CD4-positive, CD25-positive, alpha-beta regulatory T cell (primary cell): ENCODE results near the gene GLOD5. TPM values are rescaled to one million over a fixed set of nuclear protein-coding genes. Genes with fewer than 3 reads are reported as not detected.

Experiments
- ATAC-seq, 2 donors: fragments of 150-1000 bp; cut with Tn5 transposase; one replicate each; pipeline ENCODE4 v1.10.0; 2021; ENCODE audit warnings: low read depth in 2 of 2, moderate number of reproducible peaks in 2 of 2, moderate library complexity in 1 of 2
- DNase-seq, 3 donors: peaks; one replicate each; pipeline versions ENCODE4 v3.0.0 to v3.0.0-alpha.2; 2012 to 2022; ENCODE audit warnings: mixed read lengths in 1 of 3
- H3K27ac ChIP-seq: one replicate; pipeline ENCODE4 v1.7.0; 2013; ENCODE audit warnings: mild to moderate bottlenecking, low read length; ENCODE audit not compliant: insufficient read depth, poor library complexity, severe bottlenecking
- H3K27me3 ChIP-seq: one replicate; pipeline ENCODE4 v1.7.0; 2013; ENCODE audit warnings: low read length; ENCODE audit not compliant: control insufficient read depth, insufficient read depth
- H3K36me3 ChIP-seq: one replicate; pipeline ENCODE4 v1.7.0; 2013; ENCODE audit warnings: mild to moderate bottlenecking, low read length, moderate library complexity; ENCODE audit not compliant: control insufficient read depth, insufficient read depth
- H3K4me1 ChIP-seq: 2 replicates; pipeline ENCODE4 v1.7.0; 2013; ENCODE audit warnings: mild to moderate bottlenecking, low read length; ENCODE audit not compliant: insufficient read depth, control insufficient read depth, poor library complexity, severe bottlenecking
- H3K4me3 ChIP-seq: one replicate; pipeline ENCODE4 v1.7.0; 2013; ENCODE audit warnings: low read depth, mild to moderate bottlenecking, low read length, moderate library complexity
- H3K9me3 ChIP-seq, 2 experiments: 1 replicate in 1 of 2; 2 replicates in 1 of 2; pipeline ENCODE4 v1.7.0; 2013; ENCODE audit warnings: low read length in 2 of 2, mild to moderate bottlenecking in 1 of 2, moderate library complexity in 1 of 2; ENCODE audit not compliant: control insufficient read depth in 2 of 2
- H3K27ac Mint-ChIP-seq, 3 donors: one replicate each; pipeline ENCODE4 v1.8.0; 2020 to 2022; ENCODE audit warnings: mild to moderate bottlenecking in 3 of 3, mixed read lengths in 3 of 3, moderate library complexity in 2 of 3
- H3K27me3 Mint-ChIP-seq: one replicate; pipeline ENCODE4 v1.8.0; 2022; ENCODE audit warnings: mild to moderate bottlenecking, mixed read lengths
- H3K36me3 Mint-ChIP-seq: one replicate; pipeline ENCODE4 v1.8.0; 2020; ENCODE audit warnings: mixed read lengths
- H3K4me1 Mint-ChIP-seq, 4 donors: one replicate each; pipeline ENCODE4 v1.8.0; 2020 to 2022; ENCODE audit warnings: mixed read lengths in 4 of 4, mild to moderate bottlenecking in 1 of 4
- H3K4me3 Mint-ChIP-seq, 4 donors: one replicate each; pipeline ENCODE4 v1.8.0; 2020 to 2022; ENCODE audit warnings: mild to moderate bottlenecking in 4 of 4, mixed read lengths in 4 of 4, moderate library complexity in 3 of 4
- H3K9me3 Mint-ChIP-seq, 7 donors: one replicate each; pipeline ENCODE4 v1.8.0; 2020 to 2022; ENCODE audit warnings: mixed read lengths in 7 of 7, mild to moderate bottlenecking in 3 of 7, moderate library complexity in 2 of 7
- polyA plus RNA-seq, 4 donors: library from polyadenylated mRNA; unstranded; fragments of 300-500 nt; fragmentation: Illumina TruSeq; gene quantifications; one replicate each; pipeline ENCODE4 v1.2.3, GENCODE V29; 2021
- total RNA-seq: library from RNA; stranded (reverse); gene quantifications from one replicate; pipeline ENCODE4 v1.2.3, GENCODE V29; 2022

Gene GLOD5
- total and polyA plus RNA-seq, 5 donors from 2014 or later, result not detected

DNA sequence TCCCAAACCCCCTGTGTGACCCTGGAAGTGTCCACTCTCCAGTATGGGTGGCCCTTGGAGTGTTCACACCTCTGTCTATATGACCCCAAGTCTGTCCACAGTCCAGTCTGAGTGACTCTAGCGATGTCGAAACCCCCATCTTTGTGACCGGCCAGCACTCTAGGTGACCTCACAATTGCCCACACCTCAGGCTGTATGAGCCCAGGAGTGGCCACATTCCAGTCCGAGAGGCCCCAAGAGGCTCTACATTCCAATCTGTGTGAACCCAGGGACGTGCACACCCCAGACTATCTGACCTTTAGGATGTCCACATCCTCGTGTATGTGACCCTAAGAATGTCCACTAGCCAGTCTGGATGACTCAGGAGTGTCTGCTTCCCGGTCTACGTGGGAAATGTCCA, 7.3 kb upstream of the GLOD5 start:
- Mint-ChIP-seq H3K27me3 (no peaks in the 10 kb centered on the region), H3K4me1 (peaks cover 0 to 2% (median under 1%) of the 10 kb centered on the region in 4 donors), H3K36me3 (no peaks in the 10 kb centered on the region), H3K4me3 (no peak overlapping the region), H3K27ac (no peak overlapping the region), H3K9me3 (no peaks in the 10 kb centered on the region)
- no peaks in the 10 kb centered on the region for H3K27me3 ChIP-seq
- no peak for DNase-seq
- H3K4me3 ChIP-seq, result no peak overlapping the region
- H3K4me1 ChIP-seq, result no peaks in the 10 kb centered on the region
- no peak for ATAC-seq
- no peak overlapping the region for H3K27ac ChIP-seq
- H3K36me3 ChIP-seq, result no peaks in the 10 kb centered on the region
- no peaks in the 10 kb centered on the region for H3K9me3 ChIP-seq

DNA sequence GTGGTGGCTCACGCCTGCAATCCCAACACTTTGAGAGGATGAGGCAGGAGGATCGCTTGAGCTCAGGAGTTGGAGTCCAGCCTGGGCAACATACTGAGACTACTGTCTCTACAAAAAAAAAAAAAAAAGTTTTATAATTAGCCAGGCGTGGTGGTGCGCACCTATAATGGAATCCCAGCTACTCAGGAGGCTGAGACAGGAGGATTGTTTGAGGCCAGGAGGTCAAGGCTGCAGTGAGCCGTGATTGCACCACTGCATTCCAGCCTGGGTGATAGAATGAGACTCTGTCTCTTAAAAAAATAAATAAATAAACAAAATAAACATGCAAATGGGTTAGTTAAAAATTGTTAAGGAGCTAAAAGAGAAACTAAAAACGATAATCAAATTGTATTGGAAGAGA, 7.7 kb downstream of the GLOD5 start:
- no peaks in the 10 kb centered on the region for H3K27me3 Mint-ChIP-seq
- Histone ChIP-seq H3K27ac (no peak overlapping the region), H3K9me3 (no peaks in the 10 kb centered on the region), H3K27me3 (no peaks in the 10 kb centered on the region), H3K4me1 (no peaks in the 10 kb centered on the region), H3K4me3 (no peak overlapping the region), H3K36me3 (no peaks in the 10 kb centered on the region)
- no peak for DNase-seq
- no peak overlapping the region for H3K27ac Mint-ChIP-seq
- no peaks in the 10 kb centered on the region for H3K4me1 Mint-ChIP-seq
- ATAC-seq, result no peak
- H3K36me3 Mint-ChIP-seq, result no peaks in the 10 kb centered on the region
- no peaks in the 10 kb centered on the region for H3K9me3 Mint-ChIP-seq
- H3K4me3 Mint-ChIP-seq, result no peak overlapping the region

GRCh38 chrX:48770296-48770695, 8.7 kb downstream of the GLOD5 start:
- ATAC-seq (no peak), DNase-seq (no peak)
- Mint-ChIP-seq H3K36me3 (no peaks in the 10 kb centered on the region), H3K4me3 (no peak overlapping the region), H3K27me3 (no peaks in the 10 kb centered on the region), H3K27ac (no peak overlapping the region), H3K9me3 (no peaks in the 10 kb centered on the region), H3K4me1 (no peaks in the 10 kb centered on the region)
- Histone ChIP-seq H3K36me3 (no peaks in the 10 kb centered on the region), H3K9me3 (no peaks in the 10 kb centered on the region), H3K27ac (no peak overlapping the region), H3K4me3 (no peak overlapping the region), H3K27me3 (no peaks in the 10 kb centered on the region), H3K4me1 (no peaks in the 10 kb centered on the region)

DNA sequence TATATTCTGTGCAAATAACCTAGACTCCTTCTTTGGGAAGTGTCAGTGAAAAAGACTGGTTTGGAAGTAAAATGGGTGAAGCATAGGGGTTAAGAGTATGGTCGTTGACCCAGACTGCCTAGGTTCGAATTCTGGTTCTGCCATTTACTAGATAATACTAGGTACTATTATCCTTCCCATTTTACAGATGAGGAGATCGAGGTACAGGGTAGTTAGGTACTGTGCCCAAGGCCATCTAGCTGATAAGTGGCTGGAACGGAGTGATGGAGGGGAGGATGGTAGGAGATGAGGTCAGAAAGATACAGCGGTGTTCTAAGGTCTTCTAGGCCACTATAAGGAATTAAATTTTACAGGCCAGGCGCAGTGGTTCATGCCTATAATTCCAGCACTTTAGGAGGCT, 11.1 kb downstream of the GLOD5 start:
- no peaks in the 10 kb centered on the region for H3K9me3 ChIP-seq
- no peaks in the 10 kb centered on the region for H3K27me3 ChIP-seq
- no peak overlapping the region for H3K27ac ChIP-seq
- no peaks in the 10 kb centered on the region for H3K4me1 Mint-ChIP-seq
- no peaks in the 10 kb centered on the region for H3K4me1 ChIP-seq
- ATAC-seq (no peak), DNase-seq (no peak)
- no peaks in the 10 kb centered on the region for H3K36me3 Mint-ChIP-seq
- no peaks in the 10 kb centered on the region for H3K27me3 Mint-ChIP-seq
- H3K9me3 Mint-ChIP-seq, result no peaks in the 10 kb centered on the region
- no peak overlapping the region for H3K4me3 ChIP-seq
- no peak overlapping the region for H3K27ac Mint-ChIP-seq
- no peaks in the 10 kb centered on the region for H3K36me3 ChIP-seq
- no peak overlapping the region for H3K4me3 Mint-ChIP-seq

DNA sequence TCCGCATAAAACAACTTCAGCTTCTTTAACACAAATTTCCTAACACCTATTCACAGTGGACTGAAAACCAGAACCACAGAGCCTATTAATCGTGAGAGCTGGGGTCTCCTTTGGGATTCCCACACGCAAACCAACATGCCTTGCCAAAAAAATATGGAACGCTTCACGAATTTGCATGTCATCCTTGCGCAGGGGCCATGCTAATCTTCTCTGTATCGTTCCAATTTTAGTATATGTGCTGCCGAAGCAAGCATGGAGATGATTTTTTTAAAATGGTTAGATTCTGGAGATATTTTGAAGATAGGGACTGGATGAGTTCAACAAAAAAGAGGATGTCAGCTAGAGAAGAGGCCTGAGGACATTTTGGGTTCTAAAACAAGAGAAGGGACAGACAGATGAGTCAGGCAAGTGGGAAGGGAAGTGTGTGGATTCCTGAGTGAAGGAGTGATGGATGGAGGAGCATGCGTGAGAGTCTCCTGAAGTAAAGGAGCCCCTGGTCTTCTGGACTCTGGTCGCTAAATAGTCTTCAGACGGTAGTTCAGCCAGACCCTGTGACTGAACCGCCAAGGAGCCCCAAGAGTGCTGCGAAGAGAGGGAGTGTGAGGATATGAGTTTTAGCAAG, 15.4 kb downstream of the GLOD5 start:
- Mint-ChIP-seq H3K4me3 (no peak overlapping the region), H3K36me3 (no peaks in the 10 kb centered on the region), H3K27me3 (no peaks in the 10 kb centered on the region), H3K9me3 (no peaks in the 10 kb centered on the region), H3K27ac (no peak overlapping the region), H3K4me1 (no peaks in the 10 kb centered on the region)
- Histone ChIP-seq H3K4me3 (no peak overlapping the region), H3K9me3 (no peaks in the 10 kb centered on the region), H3K27me3 (no peaks in the 10 kb centered on the region), H3K4me1 (no peaks in the 10 kb centered on the region), H3K36me3 (no peaks in the 10 kb centered on the region), H3K27ac (no peak overlapping the region)
- no peak for DNase-seq
- ATAC-seq, result no peak

DNA sequence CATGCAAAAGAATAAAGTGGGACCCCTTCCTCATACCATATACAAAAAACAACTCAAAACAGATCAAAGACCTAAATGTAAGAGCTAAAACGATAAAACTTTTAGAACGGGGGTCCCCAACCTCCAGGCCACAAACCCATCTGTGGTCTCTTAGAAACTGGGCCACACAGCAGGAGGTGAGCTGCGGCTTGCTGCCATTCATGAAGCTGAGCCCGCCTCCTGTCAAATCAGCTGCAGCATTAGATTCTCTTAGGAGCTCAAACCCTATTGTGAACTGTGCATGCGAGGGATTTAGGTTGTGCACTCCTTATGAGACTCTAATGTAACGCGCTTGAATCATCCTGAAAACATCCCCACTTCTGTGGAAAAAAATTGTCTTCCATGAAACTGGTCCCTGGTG, 17.9 kb downstream of the GLOD5 start:
- H3K36me3 Mint-ChIP-seq, result no peaks in the 10 kb centered on the region
- Histone ChIP-seq H3K4me1 (no peaks in the 10 kb centered on the region), H3K9me3 (no peaks in the 10 kb centered on the region), H3K36me3 (no peaks in the 10 kb centered on the region), H3K27me3 (no peaks in the 10 kb centered on the region), H3K27ac (no peak overlapping the region), H3K4me3 (no peak overlapping the region)
- H3K27me3 Mint-ChIP-seq, result no peaks in the 10 kb centered on the region
- H3K4me1 Mint-ChIP-seq, result no peaks in the 10 kb centered on the region
- no peak for DNase-seq
- no peak for ATAC-seq
- no peak overlapping the region for H3K27ac Mint-ChIP-seq
- no peak overlapping the region for H3K4me3 Mint-ChIP-seq
- no peaks in the 10 kb centered on the region for H3K9me3 Mint-ChIP-seq

DNA sequence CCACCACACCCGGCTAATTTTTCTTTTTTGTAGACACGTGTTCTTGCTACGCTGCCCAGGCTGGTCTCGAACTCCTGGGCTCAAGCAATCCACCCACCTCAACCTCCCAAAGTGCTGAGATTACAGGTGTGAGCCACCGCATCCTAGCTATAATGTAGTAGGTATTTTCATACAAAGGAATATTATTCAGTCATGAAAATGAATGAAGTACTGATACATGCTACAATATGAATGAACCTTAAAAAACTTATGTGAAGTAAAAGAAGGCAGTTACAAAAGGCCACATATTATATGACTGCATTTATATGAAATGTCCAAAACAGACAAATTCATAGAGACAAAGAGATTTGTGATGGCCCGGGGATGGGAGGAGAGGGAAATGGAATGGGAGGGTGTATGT, 20.2 kb downstream of the GLOD5 start:
- H3K9me3 Mint-ChIP-seq, result no peaks in the 10 kb centered on the region
- H3K36me3 Mint-ChIP-seq, result no peaks in the 10 kb centered on the region
- no peaks in the 10 kb centered on the region for H3K4me1 Mint-ChIP-seq
- ATAC-seq, result no peak
- Histone ChIP-seq H3K4me3 (no peak overlapping the region), H3K27ac (no peak overlapping the region), H3K36me3 (no peaks in the 10 kb centered on the region), H3K4me1 (no peaks in the 10 kb centered on the region), H3K9me3 (no peaks in the 10 kb centered on the region), H3K27me3 (no peaks in the 10 kb centered on the region)
- H3K27me3 Mint-ChIP-seq, result no peaks in the 10 kb centered on the region
- no peak for DNase-seq
- H3K27ac Mint-ChIP-seq, result no peak overlapping the region
- no peak overlapping the region for H3K4me3 Mint-ChIP-seq

- Mint-ChIP-seq H3K36me3 (no peaks in the 10 kb centered on the region), H3K4me3 (no peak overlapping the region), H3K27ac (peak overlapping the region in 1 of 3 donors; percentile 49), H3K9me3 (no peaks in the 10 kb centered on the region), H3K27me3 (no peaks in the 10 kb centered on the region), H3K4me1 (no peaks in the 10 kb centered on the region)
- no peaks in the 10 kb centered on the region for H3K36me3 ChIP-seq
- no peaks in the 10 kb centered on the region for H3K9me3 ChIP-seq
- DNase-seq (no peak), ATAC-seq (no peak)
- H3K27ac ChIP-seq, result no peak overlapping the region
- H3K27me3 ChIP-seq, result no peaks in the 10 kb centered on the region
- no peaks in the 10 kb centered on the region for H3K4me1 ChIP-seq
- no peak overlapping the region for H3K4me3 ChIP-seq
Measured at GRCh38 chrX:48782216-48782615, 20.7 kb downstream of the GLOD5 start.
